Amniotic stem cell (primary cell): Measurements from ENCODE around the gene PACC1.
"Not testable (repeated sequence)": the region's sequence is repeated elsewhere in the genome, so short reads cannot be mapped to it uniquely, and the experiment has no call there.

Source experiments
- DNase-seq: peaks from one replicate; lab custom pipeline; 2025; lab: John Stamatoyannopoulos, UW

PACC1 gene

GRCh38 chr1:212326541-212326940, 88.1 kb downstream of the PACC1 start:
- DNase-seq: no peak

- DNase-seq: no peak
Observed at GRCh38 chr1:212323066-212323465, 91.6 kb downstream of the PACC1 start.

GRCh38 chr1:212321031-212321430, 93.7 kb downstream of the PACC1 start:
- not testable (repeated sequence) for DNase-seq

GRCh38 chr1:212317916-212318315, 96.8 kb downstream of the PACC1 start:
- DNase-seq: no peak

GRCh38 chr1:212315907-212316306, 98.8 kb downstream of the PACC1 start:
- no peak for DNase-seq

GRCh38 chr1:212315184-212315583, 99.5 kb downstream of the PACC1 start:
- no peak for DNase-seq
